CD4-positive, alpha-beta memory T cell (primary cell): Measurements from ENCODE around the gene LDLRAD4. TPM values are rescaled to one million over a fixed set of nuclear protein-coding genes. Genes with fewer than 3 reads are reported as not detected.

Source experiments
- CTCF ChIA-PET: fragments of 350-600 bp; sonication (Branson Sonifier 250); formaldehyde crosslinking; loops from one replicate; lab custom pipeline; 2021; ENCODE audit warnings: inconsistent platforms; ENCODE audit not compliant: partially characterized antibody; lab: Charles Lee
- POLR2A ChIA-PET: fragments of 350-600 bp; sonication (Branson Sonifier 250); formaldehyde crosslinking; loops from one replicate; lab custom pipeline; 2021; ENCODE audit not compliant: partially characterized antibody; lab: Charles Lee
- DNase-seq, 5 donors: peaks; one replicate each; pipeline versions ENCODE4 v3.0.0 to v3.0.0-alpha.2; 2020 to 2022; ENCODE audit warnings: mixed read lengths in 1 of 5
- H3K27ac ChIP-seq: one replicate; pipeline ENCODE4 v1.7.0; 2013; ENCODE audit warnings: low read depth, low read length
- H3K27me3 ChIP-seq: 2 replicates; pipeline ENCODE4 v1.7.0; 2013; ENCODE audit warnings: mild to moderate bottlenecking, low read length, moderate library complexity; ENCODE audit not compliant: insufficient read depth
- H3K36me3 ChIP-seq: 2 replicates; pipeline ENCODE4 v1.7.0; 2013; ENCODE audit warnings: mild to moderate bottlenecking, low read length, moderate library complexity; ENCODE audit not compliant: insufficient read depth
- H3K4me1 ChIP-seq: 2 replicates; pipeline ENCODE4 v1.7.0; 2013; ENCODE audit warnings: mild to moderate bottlenecking, low read length, moderate library complexity; ENCODE audit not compliant: insufficient read depth
- H3K4me3 ChIP-seq, 2 donors: one replicate each; pipeline ENCODE4 v1.7.0; 2013; ENCODE audit warnings: low read length in 2 of 2, mild to moderate bottlenecking in 1 of 2
- H3K9me3 ChIP-seq, 2 donors: one replicate each; pipeline ENCODE4 v1.7.0; 2013; ENCODE audit warnings: low read length in 2 of 2, control low read depth in 1 of 2; ENCODE audit not compliant: control insufficient read depth in 1 of 2
- H3K27ac Mint-ChIP-seq, 7 donors: one replicate each; pipeline ENCODE4 v1.8.0; 2020 to 2021; ENCODE audit warnings: mixed read lengths in 7 of 7, mild to moderate bottlenecking in 6 of 7, inconsistent platforms in 3 of 7, moderate library complexity in 3 of 7
- H3K27me3 Mint-ChIP-seq, 2 donors: one replicate each; pipeline ENCODE4 v1.8.0; 2020 to 2021; ENCODE audit warnings: mixed read lengths in 2 of 2
- H3K36me3 Mint-ChIP-seq, 2 donors: one replicate each; pipeline ENCODE4 v1.8.0; 2020 to 2021; ENCODE audit warnings: mixed read lengths in 2 of 2, inconsistent platforms in 1 of 2, mild to moderate bottlenecking in 1 of 2
- H3K4me1 Mint-ChIP-seq, 4 donors: one replicate each; pipeline ENCODE4 v1.8.0; 2020 to 2021; ENCODE audit warnings: mixed read lengths in 4 of 4, mild to moderate bottlenecking in 1 of 4
- H3K4me3 Mint-ChIP-seq, 8 donors: one replicate each; pipeline ENCODE4 v1.8.0; 2020 to 2021; ENCODE audit warnings: mixed read lengths in 8 of 8, mild to moderate bottlenecking in 7 of 8, moderate library complexity in 6 of 8, inconsistent platforms in 3 of 8
- H3K9me3 Mint-ChIP-seq, 8 donors: one replicate each; pipeline ENCODE4 v1.8.0; 2020 to 2021; ENCODE audit warnings: mixed read lengths in 8 of 8, mild to moderate bottlenecking in 5 of 8, inconsistent platforms in 3 of 8, moderate library complexity in 1 of 8
- intact Hi-C: fragments of 100-400 bp; cut with micrococcal nuclease; formaldehyde crosslinking; loops from one replicate; pipeline ENCODE4 v1.15.1; 2023
- polyA plus RNA-seq, 2 donors: library from polyadenylated mRNA; unstranded; fragments of 300-500 nt; fragmentation: Illumina TruSeq; gene quantifications; one replicate each; pipeline ENCODE4 v1.2.3, GENCODE V29; 2021
- total RNA-seq, 2 experiments: library from RNA; stranded (reverse); gene quantifications; one replicate each; pipeline ENCODE4 v1.2.3, GENCODE V29; 2021

LDLRAD4 gene
- total and polyA plus RNA-seq, 4 experiments from 2014 or later: 17.4 to 63.0 (median 36.6) TPM

- CTCF ChIA-PET: no interaction called here
- Mint-ChIP-seq H3K4me1 (no peaks in the 10 kb centered on the region), H3K4me3 (no peak overlapping the region), H3K27me3 (peaks cover 1 to 7% of the 10 kb centered on the region in 2 donors), H3K27ac (no peak overlapping the region), H3K9me3 (peaks cover 0 to under 1% (median 0%) of the 10 kb centered on the region in 8 donors), H3K36me3 (no peaks in the 10 kb centered on the region)
- no peak overlapping the region for H3K4me3 ChIP-seq
- H3K9me3 ChIP-seq: no peaks in the 10 kb centered on the region
- no peaks in the 10 kb centered on the region for H3K4me1 ChIP-seq
- DNase-seq: no peak
- no peaks in the 10 kb centered on the region for H3K36me3 ChIP-seq
- intact Hi-C loops: no loop called here
- no peaks in the 10 kb centered on the region for H3K27me3 ChIP-seq
- no peak overlapping the region for H3K27ac ChIP-seq
- POLR2A ChIA-PET: no interaction called here
These were observed 31.9 kb upstream of the LDLRAD4 start for GRCh38 chr18:13186687-13187086.

GRCh38 chr18:13187498-13187897, 31.1 kb upstream of the LDLRAD4 start:
- DNase-seq: no peak
- ChIA-PET POLR2A (no interaction called here), CTCF (interaction anchor here (0.8 to 1.1 kb wide), 2 partner anchors 28 to 618 kb away, joined by 3 read pairs; no protein-coding TSS in a partner anchor)
- no peaks in the 10 kb centered on the region for H3K36me3 Mint-ChIP-seq
- peaks cover 0 to 2% (median 0%) of the 10 kb centered on the region in 8 donors for H3K9me3 Mint-ChIP-seq
- H3K27me3 Mint-ChIP-seq: peaks cover 0 to 6% of the 10 kb centered on the region in 2 donors
- intact Hi-C loops: no loop called here
- no peak overlapping the region for H3K27ac Mint-ChIP-seq
- no peaks in the 10 kb centered on the region for H3K4me1 Mint-ChIP-seq
- Histone ChIP-seq H3K4me1 (no peaks in the 10 kb centered on the region), H3K27ac (no peak overlapping the region), H3K4me3 (no peak overlapping the region), H3K27me3 (no peaks in the 10 kb centered on the region), H3K36me3 (no peaks in the 10 kb centered on the region), H3K9me3 (no peaks in the 10 kb centered on the region)
- H3K4me3 Mint-ChIP-seq: no peak overlapping the region

- ChIA-PET POLR2A (no interaction called here), CTCF (interaction anchor here (0.5 kb wide), 1 partner anchor 445 kb away, joined by 3 read pairs; no protein-coding TSS in a partner anchor)
- Mint-ChIP-seq H3K4me1 (no peaks in the 10 kb centered on the region), H3K27me3 (peaks cover 0 to 1% of the 10 kb centered on the region in 2 donors), H3K27ac (no peak overlapping the region), H3K4me3 (no peak overlapping the region), H3K36me3 (no peaks in the 10 kb centered on the region), H3K9me3 (peaks cover 0 to 7% (median under 1%) of the 10 kb centered on the region in 8 donors)
- Histone ChIP-seq H3K9me3 (no peaks in the 10 kb centered on the region), H3K36me3 (no peaks in the 10 kb centered on the region), H3K27ac (no peak overlapping the region), H3K4me1 (no peaks in the 10 kb centered on the region), H3K4me3 (no peak overlapping the region), H3K27me3 (no peaks in the 10 kb centered on the region)
- no peak for DNase-seq
- intact Hi-C loops: no loop called here
These were observed 27.5 kb upstream of the LDLRAD4 start for GRCh38 chr18:13191031-13191430.

- Mint-ChIP-seq H3K27me3 (peaks cover under 1 to 3% of the 10 kb centered on the region in 2 donors), H3K36me3 (no peaks in the 10 kb centered on the region), H3K4me1 (no peaks in the 10 kb centered on the region), H3K9me3 (peaks cover 0 to 7% (median under 1%) of the 10 kb centered on the region in 8 donors), H3K4me3 (no peak overlapping the region), H3K27ac (no peak overlapping the region)
- Histone ChIP-seq H3K4me3 (no peak overlapping the region), H3K27me3 (no peaks in the 10 kb centered on the region), H3K4me1 (no peaks in the 10 kb centered on the region), H3K9me3 (no peaks in the 10 kb centered on the region), H3K36me3 (no peaks in the 10 kb centered on the region), H3K27ac (no peak overlapping the region)
- DNase-seq: no peak
- intact Hi-C loops: no loop called here
- ChIA-PET POLR2A (no interaction called here), CTCF (no interaction called here)
These were observed 26.8 kb upstream of the LDLRAD4 start for GRCh38 chr18:13191779-13192178.

GRCh38 chr18:13192970-13193369, 25.6 kb upstream of the LDLRAD4 start:
- Histone ChIP-seq H3K27me3 (no peaks in the 10 kb centered on the region), H3K4me1 (no peaks in the 10 kb centered on the region), H3K4me3 (no peak overlapping the region), H3K36me3 (no peaks in the 10 kb centered on the region), H3K27ac (no peak overlapping the region), H3K9me3 (no peaks in the 10 kb centered on the region)
- no peak for DNase-seq
- peaks cover 4% of the 10 kb centered on the region in 2 donors for H3K27me3 Mint-ChIP-seq
- peaks cover 0 to 12% (median 2%) of the 10 kb centered on the region in 8 donors for H3K9me3 Mint-ChIP-seq
- H3K27ac Mint-ChIP-seq: no peak overlapping the region
- intact Hi-C loops: no loop called here
- POLR2A ChIA-PET: no interaction called here
- CTCF ChIA-PET: no interaction called here
- H3K36me3 Mint-ChIP-seq: peaks cover 0 to under 1% of the 10 kb centered on the region in 2 donors
- H3K4me3 Mint-ChIP-seq: no peak overlapping the region
- H3K4me1 Mint-ChIP-seq: no peaks in the 10 kb centered on the region

- ChIA-PET POLR2A (no interaction called here), CTCF (no interaction called here)
- intact Hi-C loops: no loop called here
These were observed 24.3 kb upstream of the LDLRAD4 start for GRCh38 chr18:13194239-13194638.

GRCh38 chr18:13198701-13199100, 19.9 kb upstream of the LDLRAD4 start:
- no peak overlapping the region for H3K4me3 ChIP-seq
- H3K36me3 Mint-ChIP-seq: peaks cover 5 to 11% of the 10 kb centered on the region in 2 donors
- H3K9me3 Mint-ChIP-seq: peaks cover 4 to 39% (median 28%) of the 10 kb centered on the region in 8 donors
- no peaks in the 10 kb centered on the region for H3K27me3 ChIP-seq
- CTCF ChIA-PET: interaction anchor here (0.9 kb wide), 1 partner anchor 17 kb away, joined by 3 read pairs; no protein-coding TSS in a partner anchor
- H3K9me3 ChIP-seq: peaks cover 0 to 3% of the 10 kb centered on the region in 2 donors
- peaks cover 11 to 20% of the 10 kb centered on the region in 2 donors for H3K27me3 Mint-ChIP-seq
- H3K4me1 ChIP-seq: no peaks in the 10 kb centered on the region
- no peak for DNase-seq
- H3K27ac ChIP-seq: no peak overlapping the region
- intact Hi-C loops: no loop called here
- POLR2A ChIA-PET: no interaction called here
- no peak overlapping the region for H3K4me3 Mint-ChIP-seq
- no peaks in the 10 kb centered on the region for H3K4me1 Mint-ChIP-seq
- no peaks in the 10 kb centered on the region for H3K36me3 ChIP-seq
- no peak overlapping the region for H3K27ac Mint-ChIP-seq

More at GRCh38 chr18:13194239-13194638, 24.3 kb upstream of the LDLRAD4 start:
- Mint-ChIP-seq H3K4me1 (no peaks in the 10 kb centered on the region), H3K36me3 (peaks cover 0 to 5% of the 10 kb centered on the region in 2 donors), H3K27ac (no peak overlapping the region), H3K4me3 (no peak overlapping the region), H3K9me3 (peaks cover 0 to 18% (median 11%) of the 10 kb centered on the region in 8 donors), H3K27me3 (peaks cover 7 to 8% of the 10 kb centered on the region in 2 donors)
- no peaks in the 10 kb centered on the region for H3K36me3 ChIP-seq
- H3K4me3 ChIP-seq: no peak overlapping the region
- no peaks in the 10 kb centered on the region for H3K9me3 ChIP-seq
- H3K4me1 ChIP-seq: no peaks in the 10 kb centered on the region
- no peaks in the 10 kb centered on the region for H3K27me3 ChIP-seq
- no peak overlapping the region for H3K27ac ChIP-seq
- no peak for DNase-seq
